HG03521 (cell line): ENCODE results near the gene PICK1.
"Not testable (repeated sequence)": the region's sequence is repeated elsewhere in the genome, so short reads cannot be mapped to it uniquely, and the experiment has no call there.

Source experiments
- ATAC-seq: cut with Tn5 transposase; IDR thresholded peaks from one replicate; pipeline ENCODE4 v1.9.1; 2021; ENCODE audit warnings: mild to moderate bottlenecking, moderate library complexity; ENCODE audit not compliant: unreplicated experiment

Gene PICK1

DNA sequence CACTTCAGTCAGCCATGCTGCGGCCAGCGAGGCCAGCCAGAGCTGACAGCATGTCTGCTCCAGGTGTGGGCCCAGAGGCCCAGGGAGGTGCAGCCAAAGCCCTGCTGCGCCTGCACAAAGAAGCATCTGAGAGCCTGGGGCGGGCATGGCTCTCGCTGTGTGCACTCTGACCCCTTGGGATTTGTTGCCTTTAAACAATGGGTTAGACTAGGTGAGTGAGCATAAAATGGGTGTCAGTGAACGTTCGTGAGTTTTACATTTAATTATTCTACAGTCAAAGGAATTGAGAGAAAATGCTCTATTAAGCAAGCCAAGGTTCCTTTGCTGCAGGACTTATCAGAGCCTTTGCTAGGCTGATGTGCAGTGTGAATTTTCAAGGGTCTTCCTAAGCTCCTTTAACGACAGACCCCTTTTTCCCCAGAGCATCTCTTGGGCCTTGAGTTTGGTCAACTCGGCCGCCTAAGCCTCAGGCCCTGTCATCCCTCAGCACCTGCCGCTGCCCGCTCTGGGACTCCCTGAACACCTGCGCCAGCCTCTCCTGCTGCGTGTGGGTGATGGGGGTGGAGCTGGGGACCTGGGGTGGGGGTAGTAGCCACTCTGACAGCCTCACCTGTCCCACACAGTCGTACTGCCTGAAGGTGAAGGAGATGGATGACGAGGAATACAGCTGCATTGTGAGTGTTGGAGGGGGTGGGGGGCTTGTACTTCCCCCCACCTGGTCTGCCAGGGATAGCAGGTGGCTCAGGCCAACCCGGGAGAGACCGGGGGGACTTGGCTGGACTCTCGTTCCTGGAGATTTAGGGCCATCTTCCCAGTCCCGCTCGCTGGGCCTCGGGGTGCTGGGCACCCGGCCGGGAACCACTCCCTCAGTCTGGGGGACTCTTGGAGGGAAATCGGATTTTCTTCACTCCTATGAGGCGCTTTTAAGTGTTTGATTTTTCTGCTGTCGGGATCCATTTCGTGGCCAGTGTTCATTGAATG lies 16.2 kb downstream of the PICK1 start:
- ATAC-seq = no peak

DNA sequence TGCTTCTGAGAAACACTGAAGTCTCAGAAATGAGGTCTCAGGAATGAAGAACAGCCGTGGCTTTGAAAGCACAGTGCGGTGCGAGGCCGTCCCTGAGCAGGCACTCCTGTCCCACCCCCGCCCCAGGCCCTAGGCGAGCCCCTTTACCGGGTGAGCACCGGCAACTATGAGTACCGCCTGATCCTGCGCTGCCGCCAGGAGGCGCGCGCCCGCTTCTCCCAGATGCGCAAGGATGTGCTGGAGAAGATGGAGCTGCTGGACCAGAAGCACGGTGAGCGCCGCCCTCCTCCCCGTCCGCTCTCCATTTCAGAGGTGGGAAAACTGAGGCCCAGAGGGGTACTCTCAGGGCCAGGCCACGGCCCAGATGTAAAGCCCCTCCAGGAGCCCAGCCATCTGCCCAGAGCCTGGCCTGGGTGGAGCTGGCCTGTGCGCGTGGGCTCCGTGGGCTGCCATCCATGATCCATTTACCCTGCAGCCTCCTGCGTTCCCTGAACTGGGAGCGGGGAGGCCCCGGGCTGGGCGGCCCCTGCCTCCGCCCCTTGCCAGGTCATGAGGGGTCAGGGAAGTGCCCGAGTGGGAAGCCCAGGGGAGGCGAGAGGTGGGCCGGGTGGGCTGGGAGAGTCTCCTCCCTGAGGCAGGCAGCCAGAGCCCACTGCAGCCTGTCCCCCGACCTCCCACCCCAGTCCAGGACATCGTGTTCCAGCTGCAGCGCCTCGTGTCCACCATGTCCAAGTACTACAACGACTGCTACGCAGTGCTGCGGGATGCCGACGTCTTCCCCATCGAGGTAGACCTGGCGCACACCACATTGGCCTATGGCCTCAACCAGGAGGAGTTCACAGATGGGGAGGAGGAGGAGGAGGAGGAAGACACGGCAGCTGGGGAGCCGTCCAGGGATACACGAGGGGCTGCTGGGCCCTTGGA lies 17.2 kb downstream of the PICK1 start:
- no peak for ATAC-seq

DNA sequence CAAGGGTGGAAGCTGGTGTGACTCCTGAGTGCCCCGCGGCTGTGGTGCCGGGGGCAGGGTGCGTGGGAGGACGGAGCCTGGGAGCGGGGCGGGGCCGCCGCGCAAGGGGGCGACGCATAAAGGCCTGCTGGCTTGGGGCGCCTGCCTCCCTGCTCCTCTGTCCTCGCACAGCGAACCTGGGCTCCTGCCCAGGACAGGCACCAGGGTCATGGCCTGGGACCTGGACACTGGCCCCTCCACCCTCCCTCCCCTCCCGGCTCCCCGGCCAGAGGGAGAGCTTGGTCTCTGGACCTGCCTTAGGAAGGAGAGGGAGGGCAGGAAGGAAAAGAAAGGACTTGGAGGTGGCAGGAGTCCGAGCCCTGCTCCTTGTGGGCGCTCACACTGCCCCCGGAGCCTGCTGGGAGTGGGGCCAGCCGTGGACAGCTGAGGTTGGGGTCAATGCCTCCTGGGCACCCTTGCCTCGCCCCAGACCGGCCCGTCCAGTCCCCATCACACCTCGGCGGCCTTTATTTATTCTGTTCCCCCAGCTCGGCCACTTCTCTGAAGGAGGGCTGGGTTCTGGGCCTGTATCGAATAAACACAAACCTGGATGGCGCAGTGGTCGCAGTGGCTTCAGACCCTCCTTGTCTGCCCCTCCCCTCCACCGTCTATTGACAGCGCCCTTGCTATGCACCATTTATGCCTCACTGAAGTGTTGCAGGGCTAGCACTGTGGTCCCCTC lies 18.1 kb downstream of the PICK1 start:
- ATAC-seq = no peak

DNA sequence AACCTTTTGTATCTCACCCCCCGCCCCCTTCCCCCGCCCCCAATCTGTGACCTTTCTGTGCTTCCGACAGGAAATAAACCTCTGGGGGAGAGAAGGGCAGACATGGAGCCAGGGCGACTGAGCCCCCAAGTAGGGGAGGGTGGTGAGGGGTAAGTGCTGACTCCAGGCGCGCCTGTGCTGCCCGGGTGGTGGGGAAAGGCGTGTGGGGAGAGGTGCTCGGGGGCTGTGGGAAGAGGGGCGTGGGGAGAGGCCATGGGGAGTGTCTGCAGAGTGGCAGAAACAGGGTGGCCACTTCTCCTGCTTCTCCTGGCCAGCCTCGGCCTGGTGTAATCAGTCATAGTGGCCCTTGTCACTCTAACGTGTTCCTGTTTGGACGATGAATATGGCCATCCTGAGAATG lies 18.8 kb downstream of the PICK1 start:
- ATAC-seq = no peak

DNA sequence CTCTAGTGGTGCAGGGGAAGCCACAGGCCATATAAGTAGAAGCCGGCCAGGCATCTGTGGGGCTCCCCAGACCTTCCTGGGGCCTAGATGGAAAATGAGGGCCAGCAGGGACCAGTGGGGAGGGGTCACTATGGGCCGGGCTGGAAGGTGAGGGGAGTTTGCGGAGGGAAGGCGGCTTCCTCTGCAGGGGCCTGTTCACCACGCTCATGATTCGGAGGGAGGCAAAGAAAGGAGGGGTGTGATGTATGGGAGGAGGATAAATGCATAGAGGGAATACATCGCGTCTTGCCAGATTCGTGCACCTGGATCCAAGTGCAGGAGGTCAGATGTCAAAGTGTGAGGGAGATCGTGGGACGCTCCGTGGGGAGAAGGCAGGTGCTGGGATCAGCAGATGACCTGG lies 19.9 kb downstream of the PICK1 start:
- ATAC-seq = no peak

DNA sequence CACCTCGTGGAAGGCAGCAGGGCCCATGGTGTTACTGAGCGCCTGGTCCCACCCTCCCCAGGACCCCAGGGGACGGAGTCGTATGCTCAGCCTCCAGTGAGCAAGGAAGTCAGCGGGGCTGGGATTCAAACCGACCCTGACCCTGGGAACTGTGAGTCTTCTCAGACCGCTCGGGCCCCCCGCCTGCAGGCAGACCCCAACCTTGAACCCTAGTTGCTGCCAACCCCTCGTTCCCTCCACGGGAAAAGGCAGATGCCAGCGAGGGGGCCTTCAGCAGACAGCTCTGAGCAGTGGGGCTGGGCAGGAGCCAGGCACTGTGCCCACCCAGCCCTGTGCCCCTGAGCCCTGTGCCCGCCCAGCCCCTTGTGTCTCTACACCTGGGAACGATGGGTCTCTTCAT lies 20.4 kb downstream of the PICK1 start:
- ATAC-seq = no peak

DNA sequence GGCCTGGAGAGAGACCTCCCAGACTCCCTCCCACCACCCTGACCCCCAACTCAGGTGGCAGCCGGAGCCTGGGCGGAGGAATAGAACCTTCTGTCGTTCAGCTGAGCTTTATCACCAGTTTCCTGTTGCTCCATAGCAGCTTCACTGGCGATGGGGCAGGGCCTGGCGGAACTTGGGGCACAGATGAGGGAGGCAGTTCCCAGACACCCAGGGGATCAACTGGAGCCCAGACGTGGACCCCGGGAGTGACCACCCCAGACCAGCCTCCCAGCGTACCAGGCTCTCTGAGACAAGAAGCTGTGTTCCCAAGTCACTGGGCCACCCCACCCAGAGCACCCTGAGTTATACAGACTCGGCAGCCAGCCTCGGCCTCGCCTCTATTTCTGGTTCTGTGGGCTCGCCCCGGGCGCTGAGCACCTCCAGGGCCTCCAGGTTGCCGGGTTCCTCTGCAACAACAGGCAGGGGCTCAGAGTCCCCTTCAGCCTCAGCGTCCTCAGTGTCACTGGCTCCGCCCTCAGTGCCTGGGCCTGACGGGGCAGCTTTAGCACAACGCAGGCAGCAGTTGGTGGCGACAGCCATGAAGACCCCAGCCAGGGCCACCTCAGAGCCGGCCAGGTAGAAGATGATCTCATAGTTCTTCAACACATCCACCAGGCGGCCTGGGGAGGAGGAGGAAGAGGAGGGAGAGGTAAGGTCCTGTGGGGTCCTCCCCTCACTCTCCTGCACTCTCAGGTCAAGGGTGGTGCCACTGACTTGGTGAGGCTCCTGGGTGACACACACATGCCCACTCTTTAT lies 21.0 kb downstream of the PICK1 start:
- no peak for ATAC-seq

DNA sequence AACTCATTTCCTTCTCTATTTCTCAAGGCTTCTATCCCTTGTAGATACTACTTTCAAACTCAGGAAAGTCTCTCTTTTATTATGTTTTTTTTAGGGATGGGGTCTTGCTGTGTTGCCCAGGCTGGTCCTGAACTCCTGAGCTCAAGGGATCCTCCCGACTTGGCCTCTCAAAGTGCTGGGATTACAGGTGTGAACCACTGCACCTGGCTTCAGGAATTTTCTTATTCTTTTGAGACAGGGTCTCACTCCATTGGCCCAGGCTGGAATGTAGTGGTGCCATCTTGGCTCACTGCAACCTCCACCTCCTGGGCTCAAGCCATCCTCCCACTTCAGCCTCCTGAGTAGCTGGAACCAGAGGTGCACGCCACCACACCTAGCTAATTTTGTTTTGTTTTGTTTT lies 22.0 kb downstream of the PICK1 start:
- not testable (repeated sequence) for ATAC-seq

DNA sequence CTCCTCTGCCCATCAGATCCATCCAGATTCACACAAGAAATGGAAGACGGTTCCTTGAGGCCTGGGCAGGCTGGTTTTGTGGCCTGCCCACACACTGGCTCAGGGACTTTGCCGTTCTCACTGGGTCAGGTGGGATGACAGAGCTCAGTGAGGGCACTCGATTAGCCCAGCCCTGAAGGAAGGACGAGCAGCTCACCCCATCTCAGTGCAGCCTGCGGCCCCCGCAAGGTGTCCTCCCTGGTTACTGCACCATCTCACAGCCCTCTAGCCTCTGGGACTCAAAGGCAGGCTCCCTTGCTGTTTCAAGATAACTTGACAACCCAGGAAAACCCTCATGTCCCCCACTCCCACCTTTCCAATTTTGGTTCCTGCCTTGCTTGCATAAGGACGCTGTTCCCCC lies 22.6 kb downstream of the PICK1 start:
- no peak for ATAC-seq

DNA sequence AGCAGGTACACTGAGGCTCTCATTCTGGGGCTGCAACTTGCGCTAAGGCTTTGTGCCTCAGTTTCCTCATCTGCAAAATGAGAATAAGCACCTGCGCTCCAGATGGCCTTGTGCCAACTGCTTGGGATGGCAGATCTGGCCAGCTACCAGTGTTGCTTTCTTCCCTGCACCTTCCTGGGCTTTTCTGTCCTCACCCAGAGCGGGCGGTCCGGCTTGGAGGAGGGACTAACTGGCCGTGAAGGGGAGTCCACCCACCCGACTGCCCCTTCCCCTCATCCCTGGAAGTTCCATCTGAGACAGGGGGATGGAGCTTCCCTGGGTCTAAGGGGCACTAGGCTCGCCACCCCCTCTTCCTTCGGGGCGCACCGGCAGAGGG lies 23.3 kb downstream of the PICK1 start:
- ATAC-seq = no peak

DNA sequence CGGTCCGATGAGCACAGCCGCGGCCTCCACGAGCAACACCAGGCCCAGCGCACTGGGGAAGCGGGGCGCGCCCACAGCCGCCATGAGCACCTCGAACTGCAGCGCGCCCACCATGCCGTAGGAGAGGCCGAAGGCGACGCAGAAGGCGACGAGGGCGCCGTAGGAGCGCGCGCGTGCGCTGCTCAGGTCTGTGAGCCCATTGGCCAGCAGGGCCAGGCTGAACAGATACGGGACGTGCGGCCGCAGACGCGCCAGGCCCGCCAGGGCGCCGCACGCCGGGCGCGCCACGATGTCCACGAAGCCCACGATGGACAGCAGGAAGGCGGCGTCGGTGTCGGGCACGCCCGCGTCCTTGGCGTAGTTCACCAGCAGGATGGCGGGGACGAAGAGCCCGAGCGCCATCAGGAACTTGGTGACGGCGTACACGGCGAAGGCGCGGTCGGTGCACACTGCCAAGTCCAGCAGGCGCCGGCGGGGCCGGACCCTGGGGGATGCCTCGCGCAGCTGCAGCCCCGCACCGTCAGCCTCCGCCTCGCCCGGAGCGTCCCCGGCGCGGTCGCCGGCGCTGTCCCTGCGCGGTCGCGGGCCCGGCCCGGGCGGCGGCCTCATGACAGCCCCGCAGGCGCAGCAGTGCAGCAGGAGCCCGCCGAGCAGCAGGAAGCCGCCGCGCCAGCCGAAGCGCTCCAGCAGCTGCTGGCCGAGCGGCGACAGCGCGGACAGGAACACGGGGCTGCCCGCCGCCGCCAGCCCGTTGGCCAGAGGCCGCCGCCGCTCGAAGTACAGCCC lies 23.8 kb downstream of the PICK1 start:
- ATAC-seq = no peak

DNA sequence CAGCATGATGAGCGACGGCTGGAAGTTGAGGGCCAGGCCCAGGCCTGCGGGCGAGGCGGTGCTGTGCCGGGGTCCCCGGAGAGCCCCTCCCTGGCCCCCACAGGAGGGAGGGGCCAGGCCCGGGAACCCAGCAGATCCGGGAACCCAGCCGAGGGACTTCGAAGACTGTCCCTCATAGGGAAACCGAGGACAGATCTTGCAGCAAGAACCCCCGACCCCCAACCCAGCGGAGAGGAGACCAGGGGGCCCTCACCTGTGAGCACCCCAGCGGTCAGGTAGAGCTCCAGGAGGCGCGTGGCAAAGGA lies 24.4 kb downstream of the PICK1 start:
- no peak for ATAC-seq

DNA sequence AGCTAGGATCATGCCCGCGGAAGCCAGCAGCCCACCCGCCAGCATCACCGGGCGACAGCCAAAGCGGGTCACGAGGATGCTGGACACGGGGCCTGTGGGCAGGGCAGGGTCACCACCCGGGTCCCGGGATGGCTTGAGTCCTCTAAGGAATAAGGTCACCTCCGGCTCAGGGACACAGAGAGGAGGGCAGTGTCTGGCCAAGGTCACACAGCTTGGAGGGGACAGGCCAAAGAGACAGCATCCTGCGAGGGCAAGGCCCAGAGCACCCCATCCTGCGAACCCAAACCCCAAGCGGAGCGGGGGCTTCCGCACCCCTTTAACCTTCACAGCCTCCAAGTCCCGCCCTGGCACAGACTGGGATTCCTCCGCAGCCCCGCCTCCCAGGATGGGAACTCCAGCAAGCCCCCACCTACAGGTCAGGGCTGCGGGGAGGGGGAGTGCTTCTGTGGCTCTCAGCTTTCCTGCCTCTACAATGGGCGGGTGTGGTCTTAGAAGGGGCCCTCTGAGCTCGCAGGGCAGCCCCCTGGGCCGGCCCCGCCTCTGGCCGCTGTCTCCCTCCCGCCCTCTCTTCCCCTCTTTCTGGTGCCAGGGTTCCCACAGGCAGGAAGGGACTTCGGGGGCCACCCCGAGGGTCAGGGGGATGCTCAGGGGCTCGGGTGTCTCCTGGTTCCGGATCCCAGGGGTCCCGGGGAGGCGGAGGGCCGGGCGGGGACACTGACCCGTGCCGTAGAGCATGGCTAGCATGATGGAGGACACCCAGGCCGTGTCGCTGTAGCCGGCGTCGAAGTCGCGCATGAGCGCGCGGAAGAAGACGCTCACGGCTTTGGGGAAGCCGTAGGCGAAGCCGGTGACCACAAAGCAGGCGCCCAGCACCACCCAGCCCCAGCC lies 25.0 kb downstream of the PICK1 start:
- no peak for ATAC-seq

DNA sequence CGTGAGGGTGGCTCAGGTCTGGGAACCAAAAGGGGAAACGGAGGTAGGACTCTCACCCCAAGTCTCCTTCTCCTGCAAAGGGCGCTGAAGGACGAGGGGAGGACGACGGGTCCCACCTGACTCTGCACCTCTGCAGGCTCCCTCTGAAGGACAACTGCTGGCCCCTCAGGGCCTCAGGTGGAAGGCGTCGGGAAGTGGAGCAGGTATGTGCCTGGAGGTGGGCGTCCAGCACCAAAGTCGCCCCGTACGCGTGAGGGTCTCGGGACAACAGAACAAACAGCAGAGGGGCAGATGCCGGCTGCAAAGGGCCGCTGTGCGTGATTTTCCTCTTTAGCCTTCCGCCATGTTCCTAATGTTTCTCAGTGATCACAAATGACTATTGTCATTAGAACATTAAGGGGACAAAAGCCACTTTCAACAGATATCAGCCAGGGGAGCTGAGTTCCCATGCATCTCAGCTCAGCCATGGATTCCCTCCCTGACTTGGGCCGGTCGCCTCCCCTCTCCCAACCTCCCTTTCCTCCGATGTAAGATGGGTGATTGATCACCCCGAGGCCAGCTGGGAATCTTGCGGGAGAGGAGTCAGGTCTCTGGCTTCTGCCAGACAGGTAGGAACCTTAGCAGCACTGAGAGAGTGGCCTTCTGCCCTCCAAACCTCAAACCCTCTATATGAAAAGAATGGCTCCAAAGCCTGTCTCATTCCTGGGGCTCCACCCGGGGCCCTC lies 25.9 kb downstream of the PICK1 start:
- ATAC-seq = no peak

DNA sequence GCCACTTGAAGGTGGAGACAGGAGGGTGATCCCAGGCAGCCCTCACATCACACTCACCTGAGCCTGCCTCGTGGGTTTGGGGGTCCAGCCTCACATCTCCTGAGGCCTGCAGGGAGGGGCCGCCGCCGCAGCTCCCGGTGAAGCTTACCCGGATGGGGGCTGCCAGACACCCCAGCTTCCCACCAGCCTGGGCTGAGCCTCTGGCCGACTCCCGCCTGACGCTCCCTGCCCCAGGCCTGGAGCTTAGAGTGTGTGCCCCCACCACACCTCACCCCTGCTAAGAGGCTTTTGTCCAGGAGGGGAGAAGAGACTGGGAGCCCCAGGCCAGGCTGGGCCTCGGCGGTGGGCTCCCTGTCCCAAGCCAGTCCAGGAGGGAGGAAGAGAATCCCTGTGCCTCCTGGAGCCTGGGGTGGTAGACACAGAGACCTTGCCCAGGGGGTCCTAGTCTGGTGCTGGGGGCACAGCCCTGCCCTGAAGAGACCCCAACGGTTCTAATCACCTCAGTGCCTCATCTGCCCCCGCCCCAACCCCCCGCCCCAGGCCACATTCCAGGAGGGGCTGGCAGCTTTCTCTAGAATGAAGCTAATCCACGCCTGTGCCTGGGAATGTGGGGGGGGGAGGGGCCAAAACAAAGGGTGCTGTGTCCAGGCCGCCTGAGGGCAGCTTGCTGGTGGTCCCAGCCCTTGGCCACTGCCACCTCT lies 26.9 kb downstream of the PICK1 start, which contains the start of gene SLC16A8:
SLC16A8 (minus strand) TSS at position 254 of the 701 bp plus-strand sequence. CDS start 1,311 bp downstream, outside the sequence.
- no peak for ATAC-seq

DNA sequence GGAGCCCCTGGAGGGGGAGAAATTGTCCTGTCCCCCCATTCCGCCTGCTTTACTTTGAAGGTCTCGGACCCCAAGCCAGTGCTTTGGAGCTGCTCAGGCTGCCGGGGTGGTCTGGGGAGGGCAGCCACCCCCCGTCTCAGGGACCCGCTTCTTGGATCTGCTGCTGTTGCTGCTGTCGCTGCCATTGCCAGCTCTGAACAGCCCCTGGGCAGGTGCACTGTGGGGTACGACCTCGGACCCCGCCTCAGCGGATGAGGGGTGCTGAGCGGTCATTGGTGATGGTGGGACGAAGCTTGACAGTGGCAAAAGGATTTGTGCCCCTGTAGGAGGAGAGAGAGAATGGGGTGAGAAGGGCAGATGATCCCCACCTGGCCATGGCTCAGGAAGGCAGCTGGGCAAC lies 27.9 kb downstream of the PICK1 start:
- ATAC-seq = no peak

DNA sequence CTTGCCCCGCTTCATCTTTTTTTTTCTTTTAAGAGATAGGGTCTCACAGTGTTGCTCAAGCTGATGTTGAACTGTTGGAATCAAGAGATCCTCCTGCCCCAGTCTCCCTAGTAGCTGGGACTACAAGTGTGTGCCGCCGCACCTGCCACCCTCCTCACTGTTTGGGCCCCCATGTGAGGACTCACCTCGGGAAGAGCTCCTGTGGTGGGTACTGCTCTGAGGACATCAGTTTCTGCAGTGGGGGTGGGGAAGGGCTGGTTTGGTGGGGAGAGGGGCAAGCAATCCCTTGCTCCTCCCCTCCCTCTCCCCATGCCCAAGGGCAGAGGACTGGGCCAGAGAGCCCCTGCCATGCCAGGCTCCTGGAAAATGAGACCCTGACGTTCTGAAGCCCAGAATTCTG lies 28.3 kb downstream of the PICK1 start:
- ATAC-seq = no peak
